ENCODE measurements around the gene ATG4C. TPM values are rescaled to one million over a fixed set of nuclear protein-coding genes. Genes with fewer than 3 reads are reported as not detected.

The ATG4C gene
- total RNA-seq, 1 experiment from 2014 or later, result 13.1 TPM

DNA sequence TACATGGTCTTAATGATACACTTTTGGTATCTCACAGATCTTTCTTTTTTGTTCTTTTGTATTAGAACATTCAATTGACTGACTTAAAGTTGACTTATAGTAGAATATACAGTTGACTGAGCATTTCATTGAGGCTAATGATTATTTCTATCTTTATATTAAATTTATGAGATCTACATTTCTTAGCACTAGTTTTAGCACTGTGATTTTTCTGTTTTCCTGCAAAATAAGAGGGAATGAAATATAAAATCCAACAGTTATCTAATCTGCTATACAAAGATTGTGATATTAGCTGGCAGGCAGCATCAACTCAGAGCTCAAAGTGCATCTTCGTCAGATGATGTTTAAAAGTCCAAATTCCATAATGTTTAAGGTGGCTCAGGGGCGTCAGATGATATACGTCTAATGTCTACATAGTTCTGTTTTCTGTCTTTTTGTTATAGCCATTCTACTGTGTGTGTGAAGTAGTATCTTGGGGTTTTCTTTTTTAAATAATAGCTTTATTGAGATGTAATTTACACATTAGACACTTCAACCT lies 85.4 kb downstream of the ATG4C start:
- H3K4me3 Mint-ChIP-seq, result no peak overlapping the region
- H2AFZ ChIP-seq (ENCODE audit: low read length), result no peak overlapping the region
- H3K23me2 ChIP-seq (ENCODE audit: insufficient read length, low read depth, low read length, poor library complexity, severe bottlenecking), result no peaks in the 10 kb centered on the region
- H2BK120ac ChIP-seq (ENCODE audit: low read depth, low read length, poor library complexity, severe bottlenecking), result no peak overlapping the region
- H2BK20ac ChIP-seq (ENCODE audit: low read depth, low read length, poor library complexity, severe bottlenecking), result no peak overlapping the region
- H3K27ac Mint-ChIP-seq, result no peak overlapping the region
- DNase-seq, result no peak
- no peaks in the 10 kb centered on the region for H3K4me1 Mint-ChIP-seq
- H3K14ac ChIP-seq (ENCODE audit: insufficient read depth, low read length), result no peak overlapping the region
- H3K4me1 ChIP-seq (ENCODE audit: insufficient read depth, low read length), result no peaks in the 10 kb centered on the region
- H3K9me3 ChIP-seq (ENCODE audit: control insufficient read depth, low read depth, low read length), result no peaks in the 10 kb centered on the region
- no peaks in the 10 kb centered on the region for H3K27me3 Mint-ChIP-seq (ENCODE audit: low read depth)
- H3K18ac ChIP-seq (ENCODE audit: insufficient read length, low read depth, low read length), result no peak overlapping the region
- H3T11ph ChIP-seq (ENCODE audit: low read length), result no peak overlapping the region
- no peak overlapping the region for H4K5ac ChIP-seq (ENCODE audit: insufficient read length, low read depth, low read length)
- no peak overlapping the region for H4K8ac ChIP-seq (replicated peaks; ENCODE audit: insufficient read length, low read depth, low read length)
- H4K20me1 ChIP-seq (ENCODE audit: control insufficient read depth, insufficient read depth, insufficient read length), result no peaks in the 10 kb centered on the region
- no peak overlapping the region for H2BK5ac ChIP-seq (ENCODE audit: insufficient read length, low read length)
- H3K79me1 ChIP-seq (ENCODE audit: insufficient read depth, low read depth, low read length, poor library complexity, severe bottlenecking), result no peaks in the 10 kb centered on the region
- no peak overlapping the region for H2AK5ac ChIP-seq (ENCODE audit: insufficient read length, low read length)
- no peaks in the 10 kb centered on the region for H3K27me3 ChIP-seq (ENCODE audit: insufficient read depth, low read length)
- no peaks in the 10 kb centered on the region for H3K36me3 Mint-ChIP-seq (ENCODE audit: insufficient read depth in 1 of 3, low read depth in 3 of 3)
- H4K91ac ChIP-seq (ENCODE audit: insufficient read length, low read depth, low read length), result no peak overlapping the region
- no peaks in the 10 kb centered on the region for H3K9me3 Mint-ChIP-seq
- no peak overlapping the region for H3K4ac ChIP-seq (ENCODE audit: low read depth, low read length)
- WGBS (ENCODE audit: extremely low coverage, insufficient read length, low lambda C conversion rate), result no CpG with 5 or more reads among the region's 3 CpGs
- H3K4me2 ChIP-seq (ENCODE audit: insufficient read depth, insufficient read length, low read length), result no peak overlapping the region
- no peaks in the 10 kb centered on the region for H3K79me2 ChIP-seq (ENCODE audit: insufficient read depth, low read length)
- no peak overlapping the region for H2BK15ac ChIP-seq (ENCODE audit: low read depth, low read length)
- TF ChIP-seq, protein P1, sequence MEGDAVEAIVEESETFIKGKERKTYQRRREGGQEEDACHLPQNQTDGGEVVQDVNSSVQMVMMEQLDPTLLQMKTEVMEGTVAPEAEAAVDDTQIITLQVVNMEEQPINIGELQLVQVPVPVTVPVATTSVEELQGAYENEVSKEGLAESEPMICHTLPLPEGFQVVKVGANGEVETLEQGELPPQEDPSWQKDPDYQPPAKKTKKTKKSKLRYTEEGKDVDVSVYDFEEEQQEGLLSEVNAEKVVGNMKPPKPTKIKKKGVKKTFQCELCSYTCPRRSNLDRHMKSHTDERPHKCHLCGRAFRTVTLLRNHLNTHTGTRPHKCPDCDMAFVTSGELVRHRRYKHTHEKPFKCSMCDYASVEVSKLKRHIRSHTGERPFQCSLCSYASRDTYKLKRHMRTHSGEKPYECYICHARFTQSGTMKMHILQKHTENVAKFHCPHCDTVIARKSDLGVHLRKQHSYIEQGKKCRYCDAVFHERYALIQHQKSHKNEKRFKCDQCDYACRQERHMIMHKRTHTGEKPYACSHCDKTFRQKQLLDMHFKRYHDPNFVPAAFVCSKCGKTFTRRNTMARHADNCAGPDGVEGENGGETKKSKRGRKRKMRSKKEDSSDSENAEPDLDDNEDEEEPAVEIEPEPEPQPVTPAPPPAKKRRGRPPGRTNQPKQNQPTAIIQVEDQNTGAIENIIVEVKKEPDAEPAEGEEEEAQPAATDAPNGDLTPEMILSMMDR (conservative IDR thresholded peaks at IDR 0.05), result no peak
- no peak overlapping the region for H3K9ac ChIP-seq (ENCODE audit: extremely low read depth, insufficient read length, low read length)
- H3K27ac ChIP-seq (ENCODE audit: insufficient read length, low read depth, low read length), result no peak overlapping the region
- no peak overlapping the region for H2BK12ac ChIP-seq (ENCODE audit: insufficient read length, low read depth, low read length)
- no peak overlapping the region for H3K23ac ChIP-seq (ENCODE audit: insufficient read length, low read depth, low read length)
- H3K56ac ChIP-seq (ENCODE audit: insufficient read length, low read depth, low read length), result no peak overlapping the region

Data from H9 (cell line).